ENCODE results near the gene NACC1. TPM values are rescaled to one million over a fixed set of nuclear protein-coding genes. Genes with fewer than 3 reads are reported as not detected.
A peak's percentile ranks its signal among the peaks of the same experiment; 100 is the strongest.

Gene NACC1
- total and polyA plus RNA-seq, 2 of the 13 experiments (the other 11 are each of a cell fraction or from before 2014, with no cell fraction given) = 31.8 to 42.3 TPM

DNA sequence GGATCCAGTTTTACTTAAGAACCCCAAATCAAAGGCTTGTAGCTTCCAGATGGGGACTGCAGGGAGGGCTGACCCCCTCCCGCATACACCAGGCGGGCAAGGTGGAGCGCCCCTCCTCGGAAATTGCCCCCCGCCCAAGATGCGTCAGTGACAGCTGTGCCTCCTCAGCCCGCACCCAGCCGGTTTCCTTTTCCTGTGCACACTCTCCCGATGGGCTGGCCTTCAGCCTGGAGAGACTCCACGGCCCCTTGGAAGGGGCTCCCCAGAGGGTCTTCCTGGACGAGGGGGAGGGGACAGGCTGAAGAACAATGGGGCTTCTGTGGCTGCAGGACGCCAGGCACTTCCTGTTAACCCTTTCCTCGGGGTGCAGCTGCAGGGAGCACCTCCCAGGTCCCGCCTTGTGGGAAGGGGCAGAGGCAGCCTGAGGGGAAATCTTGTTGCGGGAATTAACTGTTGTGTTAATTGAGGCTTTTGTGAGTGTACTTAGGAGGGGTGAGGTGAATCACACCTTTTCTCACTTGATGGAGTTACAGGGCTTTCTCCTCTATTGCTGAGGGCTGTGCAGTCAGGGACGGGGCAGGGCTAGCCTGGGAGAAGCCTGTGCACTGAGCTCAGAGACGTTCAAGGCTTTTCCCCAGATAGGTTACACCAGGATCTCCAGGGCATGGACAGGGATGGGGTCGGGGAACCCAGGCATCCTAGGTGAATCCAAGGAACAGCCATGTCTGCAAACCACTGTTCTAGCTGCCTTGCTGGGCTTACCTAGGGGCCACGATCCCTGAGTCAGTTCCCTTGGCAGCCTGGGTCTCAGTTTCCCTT lies 46.5 kb downstream of the NACC1 start (continued):
- TF ChIP-seq, protein P1, sequence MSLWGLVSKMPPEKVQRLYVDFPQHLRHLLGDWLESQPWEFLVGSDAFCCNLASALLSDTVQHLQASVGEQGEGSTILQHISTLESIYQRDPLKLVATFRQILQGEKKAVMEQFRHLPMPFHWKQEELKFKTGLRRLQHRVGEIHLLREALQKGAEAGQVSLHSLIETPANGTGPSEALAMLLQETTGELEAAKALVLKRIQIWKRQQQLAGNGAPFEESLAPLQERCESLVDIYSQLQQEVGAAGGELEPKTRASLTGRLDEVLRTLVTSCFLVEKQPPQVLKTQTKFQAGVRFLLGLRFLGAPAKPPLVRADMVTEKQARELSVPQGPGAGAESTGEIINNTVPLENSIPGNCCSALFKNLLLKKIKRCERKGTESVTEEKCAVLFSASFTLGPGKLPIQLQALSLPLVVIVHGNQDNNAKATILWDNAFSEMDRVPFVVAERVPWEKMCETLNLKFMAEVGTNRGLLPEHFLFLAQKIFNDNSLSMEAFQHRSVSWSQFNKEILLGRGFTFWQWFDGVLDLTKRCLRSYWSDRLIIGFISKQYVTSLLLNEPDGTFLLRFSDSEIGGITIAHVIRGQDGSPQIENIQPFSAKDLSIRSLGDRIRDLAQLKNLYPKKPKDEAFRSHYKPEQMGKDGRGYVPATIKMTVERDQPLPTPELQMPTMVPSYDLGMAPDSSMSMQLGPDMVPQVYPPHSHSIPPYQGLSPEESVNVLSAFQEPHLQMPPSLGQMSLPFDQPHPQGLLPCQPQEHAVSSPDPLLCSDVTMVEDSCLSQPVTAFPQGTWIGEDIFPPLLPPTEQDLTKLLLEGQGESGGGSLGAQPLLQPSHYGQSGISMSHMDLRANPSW (CRISPR knock-in tag; IDR thresholded peaks at IDR 0.05; ENCODE audit: borderline replicate concordance) = no peak
- TF ChIP-seq ZNF589 (CRISPR knock-in tag; conservative IDR thresholded peaks at IDR 0.05) = 0 out of 2 replicates have a peak, but pooled peaks have one; percentile 40
- TF ChIP-seq KLF11 (CRISPR knock-in tag; IDR thresholded peaks at IDR 0.05) = 0 out of 2 replicates have a peak, but pooled peaks have one; percentile 53
- TF ChIP-seq ZNF747 (CRISPR knock-in tag; IDR thresholded peaks at IDR 0.05; ENCODE audit: borderline replicate concordance) = no peak
- TF ChIP-seq, protein P2, sequence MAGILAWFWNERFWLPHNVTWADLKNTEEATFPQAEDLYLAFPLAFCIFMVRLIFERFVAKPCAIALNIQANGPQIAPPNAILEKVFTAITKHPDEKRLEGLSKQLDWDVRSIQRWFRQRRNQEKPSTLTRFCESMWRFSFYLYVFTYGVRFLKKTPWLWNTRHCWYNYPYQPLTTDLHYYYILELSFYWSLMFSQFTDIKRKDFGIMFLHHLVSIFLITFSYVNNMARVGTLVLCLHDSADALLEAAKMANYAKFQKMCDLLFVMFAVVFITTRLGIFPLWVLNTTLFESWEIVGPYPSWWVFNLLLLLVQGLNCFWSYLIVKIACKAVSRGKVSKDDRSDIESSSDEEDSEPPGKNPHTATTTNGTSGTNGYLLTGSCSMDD (CRISPR knock-in tag; IDR thresholded peaks at IDR 0.05) = no peak
- peak; percentile 86; the same call in 1 of the 2 replicates for TF ChIP-seq BRD4 (CRISPR knock-in tag; IDR thresholded peaks at IDR 0.05)
- peak; percentile 90 for TF ChIP-seq HOXA3 (CRISPR knock-in tag; IDR thresholded peaks at IDR 0.05)
- peak; percentile 87 for TF ChIP-seq HDAC1 (CRISPR knock-in tag; IDR thresholded peaks at IDR 0.05)
- TF ChIP-seq EED (CRISPR knock-in tag; IDR thresholded peaks at IDR 0.05) = no peak
- TF ChIP-seq RELA (CRISPR knock-in tag; IDR thresholded peaks at IDR 0.05) = no peak
- TF ChIP-seq ZMAT5 (CRISPR knock-in tag; IDR thresholded peaks at IDR 0.05; ENCODE audit: borderline replicate concordance, low read depth) = no peak
- TF ChIP-seq ZNF704 (CRISPR knock-in tag; IDR thresholded peaks at IDR 0.05; ENCODE audit: borderline replicate concordance) = no peak
- TF ChIP-seq PRDM15 (CRISPR knock-in tag; IDR thresholded peaks at IDR 0.05) = no peak
- no peak for TF ChIP-seq ZNF562 (CRISPR knock-in tag; IDR thresholded peaks at IDR 0.05; ENCODE audit: borderline replicate concordance)
- no peak for TF ChIP-seq U2AF2 (IDR thresholded peaks at IDR 0.05; ENCODE audit: low read depth, low read length)
- peak; percentile 91 for TF ChIP-seq SP5 (CRISPR knock-in tag; IDR thresholded peaks at IDR 0.05; ENCODE audit: borderline replicate concordance, low read depth)
- 0 out of 2 replicates have a peak, but pooled peaks have one; percentile 27 for TF ChIP-seq MIXL1 (CRISPR knock-in tag; IDR thresholded peaks at IDR 0.05)
- peak; percentile 61; the same call in 1 of the 2 replicates for TF ChIP-seq POGZ (CRISPR knock-in tag; IDR thresholded peaks at IDR 0.05)
- TF ChIP-seq MAFF (IDR thresholded peaks at IDR 0.05; ENCODE audit: low read depth, low read length) = no peak
- 0 out of 2 replicates have a peak, but pooled peaks have one; percentile 11 for TF ChIP-seq RBAK (CRISPR knock-in tag; IDR thresholded peaks at IDR 0.05)
- no peak for TF ChIP-seq ZNF274 (CRISPR knock-in tag; IDR thresholded peaks at IDR 0.05)

All from HepG2 (cell line).